ENCODE data around the gene AKAP13.

GRCh38 chr15:85496551-85497171, 116.3 kb downstream of the AKAP13 start:
- TF ChIP-seq POLR2A (IDR thresholded peaks at IDR 0.05) = no peak
- TF ChIP-seq CTCF (IDR thresholded peaks at IDR 0.05) = no peak
- TF ChIP-seq EP300 (IDR thresholded peaks at IDR 0.05) = no peak

All from ovary (tissue), 3 donors.